NK-92 (cell line): ENCODE measurements around the gene NUP210.

Experiments used
- DNase-seq: peaks from one replicate; lab custom pipeline; 2025; ENCODE audit not compliant: unreplicated experiment; lab: John Stamatoyannopoulos, UW

NUP210 gene

DNA sequence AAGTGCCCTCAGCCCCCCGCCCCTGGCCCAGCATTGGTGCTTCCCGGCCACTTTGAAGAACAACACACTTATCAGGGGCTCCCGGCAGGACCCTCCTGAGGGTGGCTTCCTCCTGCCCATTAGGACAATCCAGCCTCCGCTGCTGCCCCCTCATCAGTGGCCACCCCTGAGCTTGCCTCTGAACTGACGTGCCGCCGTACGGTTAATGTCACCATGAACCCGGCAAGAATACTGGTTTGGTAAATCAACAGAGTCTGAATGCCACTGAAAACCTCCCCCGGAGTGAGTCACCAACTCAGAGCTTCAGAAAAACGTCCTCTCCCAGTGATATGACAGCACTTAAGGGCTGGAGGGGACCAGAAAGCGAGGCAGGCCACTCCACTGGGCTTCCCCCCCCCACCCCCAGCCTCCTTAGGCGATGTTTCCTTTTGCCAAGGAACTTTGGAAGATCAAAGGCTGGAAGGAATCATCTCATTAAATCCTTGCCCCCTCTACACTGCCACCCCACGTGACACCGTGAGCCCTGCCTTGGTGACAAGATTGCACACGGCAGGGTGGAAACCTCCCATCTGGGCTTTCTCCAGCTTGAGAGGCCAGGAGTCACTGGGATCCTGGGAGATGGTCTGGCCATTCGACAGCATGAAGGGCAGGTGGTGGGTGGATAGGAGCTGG, 142.1 kb downstream of the NUP210 start:
- no peak for DNase-seq

DNA sequence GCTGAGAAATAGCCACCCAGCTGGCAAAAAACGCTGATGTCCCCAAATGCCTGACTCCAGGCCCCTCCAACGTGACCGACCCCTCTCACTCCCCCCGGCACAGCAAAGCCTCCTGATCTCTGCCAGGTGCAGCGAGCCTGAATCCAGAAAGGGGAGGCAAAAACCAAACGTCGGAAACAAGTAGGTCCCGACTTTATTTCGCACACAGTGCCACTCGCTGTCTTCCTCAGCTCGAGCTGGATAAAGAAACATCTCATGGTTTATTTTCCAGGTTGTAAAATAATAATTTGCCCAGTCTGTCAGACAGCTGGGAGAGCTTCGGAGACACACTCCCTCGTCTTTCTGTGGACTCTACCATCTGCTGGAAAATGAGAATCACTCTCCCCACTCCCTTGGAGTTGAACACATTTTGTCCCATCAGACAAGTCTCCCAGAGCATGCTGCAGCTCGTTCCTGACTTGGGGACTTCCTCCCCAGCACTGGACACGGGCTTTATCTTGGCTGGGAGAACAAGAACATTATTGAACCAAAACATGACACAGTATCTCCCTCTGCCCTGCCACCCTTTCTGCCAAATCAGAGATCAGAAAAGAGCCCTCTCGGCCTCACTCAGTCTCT, 142.8 kb downstream of the NUP210 start:
- no peak for DNase-seq

DNA sequence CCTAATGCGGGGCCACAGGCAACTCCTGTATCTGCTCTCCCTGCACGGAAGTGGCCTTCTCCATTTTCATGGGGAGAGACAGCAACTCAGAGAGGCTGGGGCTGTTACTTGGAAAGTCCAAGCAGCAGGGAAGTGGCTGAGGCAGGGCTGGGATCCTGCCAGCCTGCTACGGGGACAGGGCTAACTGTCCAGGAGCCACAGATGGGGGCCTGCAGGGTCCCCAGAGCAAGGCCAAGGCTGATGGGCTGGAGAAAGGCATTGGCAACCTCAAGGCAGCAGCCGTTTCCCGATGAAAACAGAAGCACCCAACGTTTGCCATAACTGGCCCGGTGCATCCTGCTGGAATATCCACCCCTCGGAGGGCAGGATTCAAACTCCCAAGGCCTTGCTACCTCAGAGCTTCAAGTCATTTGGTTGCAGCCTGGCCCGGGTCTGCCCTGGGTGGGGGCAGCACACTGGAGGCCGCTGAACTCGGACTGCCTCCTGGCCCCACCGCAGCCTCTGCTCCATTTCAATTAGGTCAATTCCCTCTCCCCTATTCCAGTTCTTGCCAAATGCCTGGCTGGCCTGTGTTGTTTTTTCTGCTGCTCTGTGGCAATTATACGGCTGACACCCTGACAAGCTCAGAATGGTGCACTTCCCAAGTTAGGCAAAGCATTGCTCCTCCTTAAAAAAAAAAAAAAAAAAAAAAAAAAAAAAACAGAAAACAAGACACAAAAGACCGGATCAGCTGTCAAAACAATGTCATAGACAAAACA, 143.5 kb downstream of the NUP210 start:
- DNase-seq, result no peak

DNA sequence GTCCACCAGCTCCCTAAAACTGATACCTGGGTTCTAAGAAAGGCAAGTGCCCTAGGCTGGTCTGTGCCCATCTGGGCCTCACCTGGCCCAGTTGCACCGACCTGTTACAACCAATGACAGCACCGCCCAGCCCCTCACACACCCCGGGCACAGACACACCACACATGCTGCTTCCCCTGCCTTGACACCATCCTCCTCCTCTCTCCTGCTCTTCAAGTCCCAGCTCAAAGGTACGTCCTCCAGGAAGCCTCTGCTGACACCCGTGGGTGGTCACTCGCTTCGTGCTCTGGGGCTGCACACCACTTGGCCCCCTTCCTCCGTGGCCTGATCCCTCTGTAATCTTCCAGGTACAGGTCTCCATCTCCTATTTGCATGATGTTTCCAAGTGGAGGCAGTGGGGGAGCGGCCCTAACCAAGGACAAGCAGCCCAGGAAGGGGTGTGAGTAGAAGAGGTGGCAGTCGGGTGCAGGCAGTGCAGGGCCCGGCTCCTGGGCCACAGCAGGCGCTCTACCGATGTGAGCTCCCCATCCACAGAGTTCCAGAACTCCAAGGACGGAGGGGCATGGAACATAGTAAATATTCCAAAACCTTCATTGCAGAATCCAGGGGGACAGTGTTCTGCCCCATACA, 144.6 kb downstream of the NUP210 start:
- no peak for DNase-seq

DNA sequence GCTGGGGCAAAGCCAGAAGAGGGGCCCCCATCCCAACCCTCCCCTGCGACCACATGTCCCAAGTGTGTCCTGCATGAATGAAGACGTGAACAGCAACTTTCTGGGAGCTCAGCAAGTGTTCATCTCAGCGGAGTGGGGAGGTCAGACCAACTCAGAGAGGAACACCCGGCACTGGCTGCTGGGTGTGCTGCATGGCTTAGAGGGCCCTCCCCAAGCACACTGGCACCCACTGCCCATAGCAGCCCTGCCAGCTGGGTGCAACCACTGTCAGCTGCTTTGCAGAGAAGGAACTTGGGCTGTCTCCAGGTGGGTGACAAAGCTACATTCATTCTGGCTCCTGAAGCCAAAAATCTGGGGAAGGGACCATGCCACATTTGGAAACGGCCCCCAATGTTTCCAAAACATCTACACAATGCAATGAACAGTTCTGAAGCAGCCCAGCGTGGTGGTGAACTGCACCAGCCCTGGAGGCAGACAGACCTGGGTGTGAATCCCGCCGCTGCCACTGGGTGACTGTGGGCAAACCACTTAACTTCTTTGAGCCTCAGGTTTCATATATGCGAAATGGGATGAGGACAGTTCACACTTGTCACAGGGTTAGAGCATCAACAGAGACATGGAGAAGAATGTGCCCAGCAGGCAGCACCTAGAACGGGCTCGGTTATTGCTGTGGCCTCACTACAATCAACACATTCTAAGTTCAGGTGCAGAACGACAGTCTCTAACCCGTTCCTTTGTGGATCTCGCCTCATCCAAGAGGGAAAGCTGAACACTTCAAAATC, 145.4 kb downstream of the NUP210 start:
- no peak for DNase-seq

DNA sequence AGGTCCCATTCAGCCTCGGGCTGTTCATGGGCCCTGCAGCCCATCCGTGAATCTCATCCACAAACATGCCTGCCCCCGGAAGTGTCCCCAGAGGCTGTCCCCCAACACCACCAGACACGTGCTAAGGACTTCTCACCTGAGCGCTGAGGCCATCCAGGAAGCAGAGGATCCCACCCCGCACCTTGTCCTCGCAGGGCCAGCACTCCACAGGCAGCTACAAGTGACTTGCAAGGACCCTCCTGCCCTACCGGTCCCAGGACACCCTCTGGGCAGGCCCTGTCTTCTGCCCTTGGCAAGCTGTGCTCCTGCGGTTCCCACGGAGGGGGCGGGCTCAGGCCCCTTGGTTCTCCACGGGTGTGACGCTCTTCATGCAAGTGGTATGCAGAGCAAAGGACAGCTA, 146.0 kb downstream of the NUP210 start:
- DNase-seq, result no peak

DNA sequence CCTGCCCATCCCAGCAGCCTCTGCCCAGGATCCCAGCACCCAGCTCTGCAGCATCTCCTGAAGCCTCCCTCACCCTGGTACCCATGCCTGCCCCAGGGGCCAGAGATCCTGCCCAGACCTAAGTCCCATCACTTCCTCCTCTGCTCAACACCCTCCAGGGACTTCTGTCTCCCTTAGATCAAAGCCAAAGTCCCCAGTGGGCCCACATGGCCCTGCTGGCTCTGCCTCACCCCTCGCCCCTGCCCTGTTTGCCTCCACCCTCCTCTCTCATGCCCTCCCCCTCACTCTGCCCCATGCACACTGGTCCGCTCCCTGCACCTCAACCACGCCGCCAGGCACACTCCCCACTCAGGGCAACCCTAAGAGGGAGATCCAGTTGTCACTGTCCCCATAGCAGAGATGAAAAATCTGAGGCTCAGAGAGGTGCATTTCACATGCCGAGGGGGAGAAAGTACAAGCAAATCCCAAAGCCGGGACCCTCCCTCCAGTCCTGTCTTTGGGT, 146.5 kb downstream of the NUP210 start:
- DNase-seq, result no peak

DNA sequence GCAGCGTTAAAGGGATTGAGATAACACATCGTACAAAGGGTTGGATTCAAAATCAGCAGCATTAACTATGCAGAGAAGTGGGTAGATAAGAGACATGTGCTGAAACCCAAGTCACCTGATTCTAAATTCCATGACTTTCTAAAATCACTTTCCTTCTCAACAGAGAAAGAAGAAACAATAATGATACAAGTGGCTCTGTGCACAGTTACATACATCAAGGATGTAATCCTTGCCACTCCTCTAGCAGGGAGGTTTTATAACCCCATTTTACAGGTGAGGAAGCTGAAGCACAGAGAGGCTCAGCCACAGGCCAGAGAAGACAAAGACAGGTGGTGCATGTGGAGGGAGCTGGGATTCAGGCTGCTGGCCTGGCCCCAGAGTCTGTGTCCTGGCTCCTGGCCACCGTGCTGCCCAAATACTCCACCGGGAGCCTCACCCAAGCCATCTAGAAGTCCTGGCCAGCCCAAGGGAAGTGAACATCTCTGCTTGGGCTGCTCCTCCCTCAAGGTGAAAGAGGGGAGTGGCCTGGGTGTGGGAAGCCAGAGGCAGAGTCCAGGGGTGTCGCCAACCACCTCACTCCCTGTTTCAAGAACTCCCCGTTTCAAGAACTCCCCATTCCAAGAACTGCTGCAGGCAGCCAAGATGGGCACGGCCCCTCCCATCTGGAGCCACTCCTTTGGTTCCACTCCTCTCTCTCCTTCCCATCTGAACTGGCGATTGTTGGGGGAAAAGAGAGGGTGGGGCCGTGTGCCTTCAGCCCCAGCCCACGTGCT, 147.1 kb downstream of the NUP210 start:
- DNase-seq, result no peak

DNA sequence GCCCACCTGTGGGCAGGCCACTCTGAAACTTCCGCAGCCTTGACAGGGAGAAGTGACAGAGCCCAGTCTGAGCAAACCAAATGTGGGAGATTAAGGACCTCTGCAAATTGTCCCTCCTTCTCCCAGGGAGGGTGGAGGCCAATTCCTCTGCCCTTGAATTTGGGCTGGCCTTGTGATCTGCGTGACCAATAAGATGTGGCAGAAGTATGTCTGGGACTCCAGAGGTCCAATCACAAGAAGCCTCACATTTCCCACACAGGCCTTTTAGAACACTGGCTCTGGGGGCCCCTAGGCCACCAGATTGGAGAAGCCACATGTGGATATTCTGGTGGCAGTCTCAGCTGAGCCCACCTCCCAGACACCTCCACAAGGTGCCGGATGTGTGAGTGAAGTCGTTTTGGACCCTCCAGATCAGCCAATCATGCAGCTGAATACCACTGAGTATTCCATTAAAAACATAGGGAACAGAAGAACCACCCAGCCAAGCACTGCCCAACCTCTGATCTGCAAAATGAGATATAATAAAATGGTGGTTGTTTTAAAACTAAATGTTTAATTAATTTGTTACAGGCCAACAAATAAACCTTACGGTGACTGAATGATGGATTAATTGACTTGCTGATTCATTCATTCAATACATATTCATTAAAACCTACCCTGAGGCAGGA, 150.3 kb downstream of the NUP210 start:
- DNase-seq, result no peak

DNA sequence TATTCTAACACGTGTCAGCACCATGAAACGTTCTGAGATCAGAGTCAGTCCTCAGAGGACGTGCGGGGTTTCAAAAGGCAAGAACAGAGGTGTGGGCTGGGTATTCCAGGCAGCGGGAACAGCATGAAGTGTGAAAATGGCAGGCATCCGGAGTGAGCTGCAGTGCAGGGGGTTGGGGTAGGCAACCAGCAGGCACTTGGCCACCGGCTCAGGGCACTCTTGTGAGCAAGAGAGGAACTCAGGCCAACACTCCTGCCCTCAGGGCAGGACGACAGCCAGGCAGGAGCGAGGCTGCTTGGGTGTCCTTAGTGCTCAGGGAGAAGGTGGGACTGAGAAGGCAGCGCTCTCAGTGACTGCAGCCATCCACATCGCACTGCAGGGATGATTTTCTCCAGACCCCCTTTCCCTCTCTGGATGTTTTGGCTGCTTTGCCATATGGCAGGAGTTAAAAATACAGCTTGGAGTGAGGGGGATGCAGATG, 151.1 kb downstream of the NUP210 start:
- no peak for DNase-seq

DNA sequence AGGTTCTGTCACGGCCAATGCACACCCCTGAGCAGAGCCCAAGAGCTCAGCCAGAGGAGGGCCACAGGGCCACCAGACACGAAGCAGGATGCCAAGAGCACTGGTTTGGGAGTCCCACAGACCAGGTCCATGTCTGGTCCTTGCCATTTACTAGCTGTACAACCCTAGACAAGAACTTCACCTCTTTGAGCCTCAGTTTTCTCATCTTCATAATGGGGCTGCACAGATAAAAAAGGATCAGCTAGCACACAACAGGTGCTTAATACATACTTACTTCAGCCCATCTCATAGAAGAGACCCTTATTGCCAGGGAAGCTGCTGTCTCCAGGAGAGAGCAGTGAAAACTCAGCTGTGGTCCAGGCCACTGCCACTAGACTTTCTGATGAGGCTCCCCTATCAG, 152.0 kb downstream of the NUP210 start:
- no peak for DNase-seq

DNA sequence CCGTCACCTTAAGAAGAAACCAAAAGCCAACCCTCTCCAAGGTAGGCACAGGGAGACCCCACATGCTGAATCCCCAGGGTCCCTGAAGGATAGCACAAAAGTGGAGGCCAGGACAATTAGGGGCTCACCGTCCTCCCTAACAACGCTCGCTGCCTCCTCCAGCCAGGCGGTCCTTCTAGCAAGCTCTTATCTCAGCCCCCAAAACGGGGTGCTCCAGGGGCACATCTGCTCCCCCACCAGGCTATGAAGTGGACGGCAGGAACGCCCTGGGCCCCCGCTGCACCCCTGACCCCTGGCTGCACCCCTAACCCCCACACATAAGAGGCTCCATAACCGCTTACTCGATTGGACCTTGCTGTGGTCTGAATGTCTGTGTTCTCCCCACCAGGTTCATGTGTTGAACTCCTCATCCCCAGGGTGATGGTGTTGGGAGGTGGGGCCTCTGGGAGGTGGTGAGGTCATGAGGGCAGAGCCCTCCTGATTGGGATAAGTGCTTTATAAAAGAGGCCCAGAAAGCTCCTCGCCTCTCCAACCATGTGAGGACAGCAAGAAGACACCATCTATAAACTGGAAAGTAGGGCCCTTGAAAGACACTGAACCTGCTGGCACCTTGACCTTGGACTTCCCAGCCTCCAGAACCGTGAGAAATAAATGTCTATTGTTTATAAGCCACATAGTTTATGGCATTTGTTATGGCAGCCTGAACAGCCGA, 153.3 kb downstream of the NUP210 start:
- no peak for DNase-seq
